Skeletal muscle cell (primary cell): ENCODE measurements around the gene PSMD1.

Experiments
- DNase-seq: peaks from one replicate; pipeline ENCODE4 v3.0.0-alpha.2; 2010; ENCODE audit warnings: low read depth
- H3K4me3 ChIP-seq: 2 replicates; pipeline ENCODE4 v1.5.1; 2011; ENCODE audit warnings: low read depth, mild to moderate bottlenecking, control low read depth, low read length, moderate library complexity

The PSMD1 gene

DNA sequence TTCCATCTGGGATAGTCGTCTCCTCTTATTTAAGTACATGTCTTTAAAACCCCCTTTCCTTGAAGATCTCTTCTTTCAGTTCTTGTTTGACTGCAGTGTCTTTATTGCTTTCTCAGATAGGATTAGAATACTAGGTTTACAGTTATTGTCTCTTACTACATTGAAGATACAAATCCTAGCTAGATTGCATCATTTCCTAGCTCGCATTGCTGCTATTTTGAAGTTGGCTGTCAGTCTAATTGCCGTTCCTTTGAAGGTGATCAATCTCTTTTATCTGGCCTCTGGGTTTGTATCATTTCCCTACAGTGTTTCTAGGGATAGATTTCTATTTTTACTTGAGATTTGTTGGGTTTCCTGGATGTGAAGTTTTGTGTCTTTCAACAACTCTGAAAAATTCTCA is 162.6 kb downstream of the PSMD1 start:
- no peak overlapping the region for H3K4me3 ChIP-seq
- no peak for DNase-seq

- no peak overlapping the region for H3K4me3 ChIP-seq
- DNase-seq = no peak
Observed at GRCh38 chr2:231221761-231222160, 165.1 kb downstream of the PSMD1 start.
